Smooth muscle cell (in vitro differentiated cells): Measurements from ENCODE around the gene ICAM4. TPM values are rescaled to one million over a fixed set of nuclear protein-coding genes. Genes with fewer than 3 reads are reported as not detected.
"Not testable (repeated sequence)": the region's sequence is repeated elsewhere in the genome, so short reads cannot be mapped to it uniquely, and the experiment has no call there.

ENCODE experiments used
- DNase-seq: peaks from one replicate; lab custom pipeline; 2025; ENCODE audit not compliant: unreplicated experiment; lab: John Stamatoyannopoulos, UW
- H2AFZ ChIP-seq: fragments of 200-600 bp; sonication (generic); 2 replicates; pipeline ENCODE4 v1.6.0; 2016; ENCODE audit warnings: antibody characterized with exemption, low read depth, mild to moderate bottlenecking
- H3F3A ChIP-seq: fragments of 200-600 bp; sonication (generic); 2 replicates; pipeline ENCODE4 v1.6.0; 2017; ENCODE audit warnings: antibody characterized with exemption, low read depth
- H3K27ac ChIP-seq: fragments of 200-600 bp; sonication (generic); 2 replicates; pipeline ENCODE4 v1.5.1; 2016; ENCODE audit warnings: low read depth, mild to moderate bottlenecking
- H3K27me3 ChIP-seq: fragments of 200-600 bp; sonication (generic); 2 replicates; pipeline ENCODE4 v1.6.1; 2016; ENCODE audit warnings: low read depth, mild to moderate bottlenecking
- H3K36me3 ChIP-seq: fragments of 200-600 bp; sonication (generic); 2 replicates; pipeline ENCODE4 v1.5.1; 2016; ENCODE audit warnings: low read depth
- H3K4me1 ChIP-seq: fragments of 200-600 bp; sonication (generic); 2 replicates; pipeline ENCODE4 v1.5.1; 2016; ENCODE audit warnings: low read depth
- H3K4me2 ChIP-seq: fragments of 200-600 bp; sonication (generic); 2 replicates; pipeline ENCODE4 v1.6.0; 2016; ENCODE audit warnings: mild to moderate bottlenecking
- H3K4me3 ChIP-seq: fragments of 200-600 bp; sonication (generic); 2 replicates; pipeline ENCODE4 v1.5.1; 2016; ENCODE audit warnings: mild to moderate bottlenecking
- H3K79me2 ChIP-seq: fragments of 200-600 bp; sonication (generic); 2 replicates; pipeline ENCODE4 v1.6.0; 2016; ENCODE audit warnings: low read depth, mild to moderate bottlenecking
- H3K9ac ChIP-seq: fragments of 200-600 bp; sonication (generic); 2 replicates; pipeline ENCODE4 v1.6.0; 2016; ENCODE audit warnings: low read depth
- H3K9me3 ChIP-seq: fragments of 200-600 bp; sonication (generic); replicated peaks from 2 replicates; pipeline ENCODE4 v1.5.1; 2016; ENCODE audit warnings: low read depth
- H4K20me1 ChIP-seq: fragments of 200-600 bp; sonication (generic); 2 replicates; pipeline ENCODE4 v1.6.0; 2016; ENCODE audit warnings: low read depth
- WGBS: methylation state at CpG from one replicate; pipeline ENCODE4 v1.1.7; 2016; ENCODE audit warnings: low lambda C conversion rate; 5-methylcytosine and 5-hydroxymethylcytosine counted together
- polyA plus RNA-seq: library from polyadenylated mRNA; unstranded; fragments of >200 nt; fragmentation: Nextera tagmentation; extraction: Ambion mirVana; gene quantifications from 2 replicates; pipeline ENCODE4 v1.2.1, GENCODE V29; 2016
- total RNA-seq: library from RNA; depleted of rRNA; stranded (reverse); fragments of >200 nt; gene quantifications from 2 replicates; pipeline ENCODE4 v1.2.3, GENCODE V29; 2014
- TF ChIP-seq, protein P1 (sequence below): fragments of 200-600 bp; sonication (generic); IDR thresholded peaks from 2 replicates; pipeline ENCODE4 v1.5.1; 2017; ENCODE audit warnings: borderline replicate concordance, mild to moderate bottlenecking, antibody characterized with exemption; ENCODE audit not compliant: insufficient read depth, poor library complexity, severe bottlenecking

Gene ICAM4
- total and polyA plus RNA-seq, 2 experiments from 2014 or later, result 1.9 to 3.4 TPM

DNA sequence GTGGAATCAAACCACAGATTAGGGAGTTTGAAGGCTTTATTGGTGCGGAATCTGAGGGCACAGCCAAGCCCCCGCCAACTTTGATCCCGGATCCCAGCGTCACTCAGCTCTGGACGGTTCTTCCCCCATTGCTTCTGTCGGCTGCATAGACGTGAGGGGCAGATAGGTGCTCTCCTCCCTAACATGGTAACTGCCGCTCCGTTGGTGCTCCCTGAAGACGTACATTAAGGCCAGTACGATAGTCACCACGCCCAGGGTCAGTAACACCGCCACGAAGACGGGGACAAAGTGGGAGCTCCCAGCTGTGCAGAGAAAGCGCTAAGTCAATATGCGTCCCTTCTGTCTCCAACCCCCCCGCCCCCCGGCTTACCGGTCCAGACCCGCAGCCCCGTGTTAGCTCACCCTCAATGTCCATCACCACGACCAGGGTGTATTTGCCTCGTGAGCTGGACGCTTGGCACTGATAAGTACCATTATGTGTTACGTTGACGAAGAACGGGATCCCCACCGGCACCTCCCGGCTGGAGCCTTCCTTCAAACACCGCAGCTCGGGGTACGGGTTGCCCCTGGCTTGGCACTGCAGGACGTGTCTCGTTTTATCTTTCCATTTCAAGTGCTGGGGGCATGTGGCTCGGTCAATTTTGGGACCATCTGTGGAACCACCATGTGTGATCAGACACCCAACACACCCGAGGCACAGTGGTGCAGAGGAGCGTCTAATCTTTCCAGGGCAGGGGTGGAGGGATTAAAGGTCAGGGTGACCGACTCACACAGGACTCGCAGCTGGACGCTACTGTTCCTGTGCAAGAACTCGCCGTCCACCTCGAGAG, 47.2 kb downstream of the ICAM4 start:
- TF ChIP-seq, protein P1, sequence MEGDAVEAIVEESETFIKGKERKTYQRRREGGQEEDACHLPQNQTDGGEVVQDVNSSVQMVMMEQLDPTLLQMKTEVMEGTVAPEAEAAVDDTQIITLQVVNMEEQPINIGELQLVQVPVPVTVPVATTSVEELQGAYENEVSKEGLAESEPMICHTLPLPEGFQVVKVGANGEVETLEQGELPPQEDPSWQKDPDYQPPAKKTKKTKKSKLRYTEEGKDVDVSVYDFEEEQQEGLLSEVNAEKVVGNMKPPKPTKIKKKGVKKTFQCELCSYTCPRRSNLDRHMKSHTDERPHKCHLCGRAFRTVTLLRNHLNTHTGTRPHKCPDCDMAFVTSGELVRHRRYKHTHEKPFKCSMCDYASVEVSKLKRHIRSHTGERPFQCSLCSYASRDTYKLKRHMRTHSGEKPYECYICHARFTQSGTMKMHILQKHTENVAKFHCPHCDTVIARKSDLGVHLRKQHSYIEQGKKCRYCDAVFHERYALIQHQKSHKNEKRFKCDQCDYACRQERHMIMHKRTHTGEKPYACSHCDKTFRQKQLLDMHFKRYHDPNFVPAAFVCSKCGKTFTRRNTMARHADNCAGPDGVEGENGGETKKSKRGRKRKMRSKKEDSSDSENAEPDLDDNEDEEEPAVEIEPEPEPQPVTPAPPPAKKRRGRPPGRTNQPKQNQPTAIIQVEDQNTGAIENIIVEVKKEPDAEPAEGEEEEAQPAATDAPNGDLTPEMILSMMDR, result no peak
- Histone ChIP-seq H3K4me1 (peaks cover 8% of the 10 kb centered on the region), H3K4me3 (peak overlapping the region; percentile 92), H4K20me1 (peaks cover 35% of the 10 kb centered on the region), H3K9ac (no peak overlapping the region), H3F3A (no peaks in the 10 kb centered on the region), H3K9me3 (no peaks in the 10 kb centered on the region), H3K27ac (no peak overlapping the region), H3K79me2 (peaks cover 26% of the 10 kb centered on the region), H3K36me3 (no peaks in the 10 kb centered on the region), H2AFZ (no peak overlapping the region), H3K4me2 (peak overlapping the region; percentile 91), H3K27me3 (no peaks in the 10 kb centered on the region)
- 3% methylated on average over 40 of the region's 44 CpGs for WGBS
- DNase-seq, result no peak

DNA sequence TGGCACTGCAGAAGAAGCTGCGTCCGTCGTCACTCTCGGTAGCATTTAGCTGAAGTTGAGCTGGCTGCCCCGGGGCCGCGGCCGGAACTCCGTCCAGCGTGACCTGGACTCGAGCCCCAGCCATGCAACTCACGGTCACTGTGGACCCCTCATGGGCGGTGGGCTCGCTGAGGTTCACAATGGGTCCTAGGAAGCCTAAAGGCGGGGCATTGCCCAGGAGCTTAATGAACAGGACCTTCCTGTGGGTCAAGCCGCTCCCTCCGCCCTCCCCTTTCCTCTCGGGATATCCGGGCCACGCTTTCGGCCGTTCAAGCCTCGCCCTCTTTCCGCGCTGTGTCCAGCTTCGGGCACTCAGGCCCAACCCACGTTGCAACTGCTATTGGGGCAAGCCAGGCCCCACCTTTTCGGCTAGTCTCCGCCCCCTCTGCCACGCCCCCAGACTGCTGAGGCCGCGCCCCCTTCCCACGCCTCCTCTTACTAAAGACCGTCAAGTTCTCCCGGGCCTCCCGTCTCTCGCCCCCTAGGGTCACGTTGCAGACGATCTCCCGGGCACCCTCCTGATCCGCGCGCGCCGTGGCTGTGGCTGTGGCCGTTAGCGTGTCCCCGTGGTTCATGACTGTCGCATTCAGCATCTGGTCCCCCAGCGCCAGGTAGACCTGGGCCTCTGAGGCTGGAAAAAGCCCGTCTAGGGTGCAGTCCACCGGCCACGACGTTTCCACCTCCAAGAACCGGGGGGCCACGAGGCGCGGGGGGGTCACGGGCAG, 48.0 kb downstream of the ICAM4 start:
- WGBS, result 9% methylated on average over 48 of the region's 59 CpGs
- Histone ChIP-seq H3K4me1 (peaks cover 8% of the 10 kb centered on the region), H3K9me3 (no peaks in the 10 kb centered on the region), H3K4me3 (peak overlapping the region; percentile 92), H3K4me2 (peak overlapping the region; percentile 91), H4K20me1 (peaks cover 29% of the 10 kb centered on the region), H2AFZ (no peak overlapping the region), H3F3A (no peaks in the 10 kb centered on the region), H3K27ac (no peak overlapping the region), H3K9ac (no peak overlapping the region), H3K79me2 (peaks cover 26% of the 10 kb centered on the region), H3K36me3 (no peaks in the 10 kb centered on the region), H3K27me3 (no peaks in the 10 kb centered on the region)
- TF ChIP-seq, protein P1, result no peak
- peak; percentile 92 for DNase-seq

DNA sequence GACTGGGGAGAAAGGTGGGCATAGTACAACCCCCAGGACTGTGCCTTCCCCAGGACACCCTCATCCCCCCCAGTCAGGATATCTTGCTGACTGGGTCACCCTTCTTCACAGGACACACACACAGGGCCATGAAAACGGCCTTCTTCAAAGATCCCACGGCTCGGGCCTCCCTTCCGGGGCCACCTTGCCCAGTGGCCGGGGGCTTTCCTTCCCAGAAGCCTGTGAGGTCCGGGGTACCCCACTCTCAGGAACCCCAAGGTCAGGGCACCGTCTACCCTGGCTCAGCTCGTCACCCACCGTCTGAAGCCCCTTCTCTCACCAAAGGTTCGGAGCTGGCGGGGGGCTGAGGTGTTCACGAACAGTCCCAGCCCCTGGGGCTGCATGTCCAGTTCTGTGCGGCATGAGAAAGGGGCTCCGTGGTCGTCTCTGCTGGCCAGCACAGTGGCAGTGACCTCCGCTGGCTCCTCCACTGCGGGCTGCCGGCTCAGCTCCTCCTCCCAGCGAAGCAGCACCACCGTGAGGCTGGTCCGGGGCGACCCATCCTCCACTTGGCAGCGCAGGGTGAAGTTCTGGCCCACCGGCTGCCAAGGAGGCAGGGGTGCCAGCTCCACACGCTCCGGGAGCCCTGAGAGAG, 48.7 kb downstream of the ICAM4 start:
- TF ChIP-seq, protein P1, result no peak
- peak overlapping the region; percentile 92 for H3K4me3 ChIP-seq
- H3K27me3 ChIP-seq, result no peaks in the 10 kb centered on the region
- WGBS, result 76% methylated on average over 26 of the region's 26 CpGs
- H3K4me1 ChIP-seq, result peaks cover 8% of the 10 kb centered on the region
- H3F3A ChIP-seq, result no peaks in the 10 kb centered on the region
- H3K9ac ChIP-seq, result no peak overlapping the region
- H3K79me2 ChIP-seq, result peaks cover 24% of the 10 kb centered on the region
- peaks cover 22% of the 10 kb centered on the region for H4K20me1 ChIP-seq
- H3K4me2 ChIP-seq, result peak overlapping the region; percentile 91
- no peaks in the 10 kb centered on the region for H3K9me3 ChIP-seq
- no peak overlapping the region for H2AFZ ChIP-seq
- DNase-seq, result no peak
- no peaks in the 10 kb centered on the region for H3K36me3 ChIP-seq
- H3K27ac ChIP-seq, result no peak overlapping the region

DNA sequence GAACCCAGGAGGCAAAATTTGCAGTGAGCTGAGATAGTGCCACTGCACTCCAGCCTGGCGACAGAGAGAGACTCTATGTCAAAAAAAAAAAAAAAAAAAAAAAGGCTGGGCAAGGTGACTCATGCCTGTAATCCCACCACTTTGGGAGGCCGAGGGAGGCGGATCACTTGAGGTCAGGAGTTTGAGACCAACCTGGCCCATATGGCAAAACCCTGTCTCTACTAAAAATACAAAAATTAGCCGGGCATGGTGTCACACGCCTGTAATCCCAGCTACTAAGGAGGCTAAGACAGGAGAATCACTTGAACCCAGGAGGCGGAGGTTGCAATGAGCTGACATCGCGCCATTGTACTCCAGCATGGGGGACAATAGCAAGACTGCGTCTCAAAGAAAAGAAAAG, 50.0 kb downstream of the ICAM4 start:
- H3K4me2 ChIP-seq, H3K9me3 ChIP-seq, H3K36me3 ChIP-seq, DNase-seq, H2AFZ ChIP-seq, H3F3A ChIP-seq, H3K9ac ChIP-seq, H3K4me1 ChIP-seq, H3K27me3 ChIP-seq, H3K27ac ChIP-seq, H3K4me3 ChIP-seq: not testable (repeated sequence)
- 78% methylated on average over 9 of the region's 9 CpGs for WGBS
- Histone ChIP-seq H3K79me2 (peaks cover 15% of the 10 kb centered on the region), H4K20me1 (peaks cover 13% of the 10 kb centered on the region)
